ENCODE data around the gene FAM131B. TPM values are rescaled to one million over a fixed set of nuclear protein-coding genes. Genes with fewer than 3 reads are reported as not detected.

The FAM131B gene
- total and polyA plus RNA-seq, 9 of the 15 experiments (the other 6 are each of a cell fraction or from before 2014, with no cell fraction given) = 0.03 to 0.04 TPM; not detected in 7

- TF ChIP-seq RBM15 (IDR thresholded peaks at IDR 0.05; ENCODE audit: insufficient read depth, low read length) = no peak
- no peak for TF ChIP-seq ZNF79 (CRISPR knock-in tag; IDR thresholded peaks at IDR 0.05; ENCODE audit: low read depth)
Observed at GRCh38 chr7:143372070-143372469, 9.6 kb upstream of the FAM131B start (continued).

DNA sequence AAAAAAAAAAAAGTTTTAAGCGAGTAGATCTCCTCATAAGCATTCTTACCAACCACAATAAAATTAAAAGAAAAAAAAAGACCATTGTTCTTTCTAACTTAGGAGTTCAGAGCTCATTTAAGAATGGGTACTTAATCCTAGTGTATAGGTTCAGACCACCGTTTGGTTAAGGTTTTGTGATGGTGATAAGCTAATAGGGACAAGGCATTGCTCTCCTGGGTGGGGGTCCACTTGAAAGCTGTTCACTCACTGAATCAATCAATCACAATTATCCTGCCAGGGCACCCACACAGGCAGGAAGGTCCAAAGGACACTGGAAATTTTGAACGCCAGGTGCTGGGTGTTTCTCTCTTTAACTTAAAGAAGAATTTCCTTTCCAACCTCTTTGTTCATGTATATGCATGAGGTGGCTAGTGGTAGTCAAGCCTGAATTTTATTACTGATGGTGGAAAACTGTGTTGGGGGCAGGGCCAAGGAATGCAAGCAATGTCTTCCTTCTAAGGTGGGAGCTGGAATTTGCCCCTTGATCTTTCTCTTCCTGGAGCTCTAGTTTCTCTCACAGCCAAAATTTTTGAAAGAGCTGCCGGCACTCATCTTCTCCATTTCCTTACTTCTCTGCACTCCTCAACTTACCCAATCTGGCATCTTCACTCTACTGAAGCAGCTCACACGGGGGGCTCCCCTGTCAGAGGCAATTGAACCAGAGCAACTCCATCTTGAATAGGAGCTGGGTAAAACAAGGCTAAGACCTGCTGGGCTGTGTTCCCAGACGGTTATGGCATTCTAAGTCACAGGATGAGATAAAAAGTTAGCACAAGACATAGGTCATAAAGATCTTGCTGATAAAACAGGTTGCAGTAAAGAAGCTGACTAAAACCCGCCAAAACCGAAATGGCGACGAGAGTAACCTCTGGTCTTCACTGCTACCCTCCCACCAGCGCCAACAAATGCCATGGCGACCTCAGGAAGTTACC, 7.5 kb upstream of the FAM131B start:
- Histone ChIP-seq H2AFZ (ENCODE audit: low read depth, low read length) (peak overlapping the region; percentile 29; the same call in 1 of the 2 replicates), H3K27ac (ENCODE audit: extremely low read depth, low read depth, low read length) (no peak overlapping the region), H4K20me1 (replicated peaks; ENCODE audit: control insufficient read depth, insufficient read depth, low read length) (0 out of 2 replicates have a peak, but pooled peaks cover 5% of the 10 kb centered on the region), H3K4me2 (ENCODE audit: insufficient read depth, low read length) (no peak overlapping the region; the same call in 1 of the 2 replicates), H3K9me3 (replicated peaks; ENCODE audit: control insufficient read depth, insufficient read depth, low read depth, low read length) (no peaks in the 10 kb centered on the region), H3K79me2 (ENCODE audit: control insufficient read depth, insufficient read depth, low read length) (no peaks in the 10 kb centered on the region), H3K9ac (ENCODE audit: insufficient read depth in 1 of 2, low read depth in 2 of 2, low read length in 2 of 2) (no peak overlapping the region), H3K9me1 (ENCODE audit: control insufficient read depth, insufficient read depth, low read length) (no peaks in the 10 kb centered on the region), H3K27me3 (ENCODE audit: control insufficient read depth in 2 of 2, insufficient read depth in 2 of 2, low read length in 2 of 2) (peaks cover 37 to 45% of the 10 kb centered on the region in 2 experiments), H3K4me3 (no peak overlapping the region), H3K4me1 (replicated peaks in 1 of 2; ENCODE audit: control insufficient read depth in 2 of 2, insufficient read depth in 2 of 2, low read length in 2 of 2) (peaks cover 0 to 9% of the 10 kb centered on the region in 2 experiments; a peak in 1 of 5 replicates), H3K36me3 (ENCODE audit: control insufficient read depth, insufficient read depth, low read length) (no peaks in the 10 kb centered on the region)
- BruUV-seq (replicated peaks) = no TSS peak
- CTCF ChIA-PET (ENCODE audit: low intra/inter-chr PET ratio) = no interaction called here
- intact Hi-C loops (cut with micrococcal nuclease) = no loop called here
- in situ Hi-C loops (cut with MboI) = no loop called here
- no peak for DNase-seq (ENCODE audit: extremely low read depth in 1 of 4, low spot score in 3 of 4)
- WGBS (ENCODE audit: insufficient coverage, low coverage, missing lambda C conversion rate) = 7% methylated on average over 12 of the region's 12 CpGs
- no peak for ATAC-seq
- no peak for FAIRE-seq
- POLR2A ChIA-PET = interaction anchor here (0.7 to 4.2 kb wide), 6 partner anchors 10 to 27 kb away, joined by 3 to 29 read pairs (median 4); partner anchors contain the start of gene ZYX
- no peak for TF ChIP-seq XRCC4 (IDR thresholded peaks at IDR 0.05; ENCODE audit: extremely low read depth, insufficient read depth, insufficient read length)
- TF ChIP-seq DDX20 (tag; IDR thresholded peaks at IDR 0.05; ENCODE audit: low read depth) = peak; percentile 97
- TF ChIP-seq, protein P1, sequence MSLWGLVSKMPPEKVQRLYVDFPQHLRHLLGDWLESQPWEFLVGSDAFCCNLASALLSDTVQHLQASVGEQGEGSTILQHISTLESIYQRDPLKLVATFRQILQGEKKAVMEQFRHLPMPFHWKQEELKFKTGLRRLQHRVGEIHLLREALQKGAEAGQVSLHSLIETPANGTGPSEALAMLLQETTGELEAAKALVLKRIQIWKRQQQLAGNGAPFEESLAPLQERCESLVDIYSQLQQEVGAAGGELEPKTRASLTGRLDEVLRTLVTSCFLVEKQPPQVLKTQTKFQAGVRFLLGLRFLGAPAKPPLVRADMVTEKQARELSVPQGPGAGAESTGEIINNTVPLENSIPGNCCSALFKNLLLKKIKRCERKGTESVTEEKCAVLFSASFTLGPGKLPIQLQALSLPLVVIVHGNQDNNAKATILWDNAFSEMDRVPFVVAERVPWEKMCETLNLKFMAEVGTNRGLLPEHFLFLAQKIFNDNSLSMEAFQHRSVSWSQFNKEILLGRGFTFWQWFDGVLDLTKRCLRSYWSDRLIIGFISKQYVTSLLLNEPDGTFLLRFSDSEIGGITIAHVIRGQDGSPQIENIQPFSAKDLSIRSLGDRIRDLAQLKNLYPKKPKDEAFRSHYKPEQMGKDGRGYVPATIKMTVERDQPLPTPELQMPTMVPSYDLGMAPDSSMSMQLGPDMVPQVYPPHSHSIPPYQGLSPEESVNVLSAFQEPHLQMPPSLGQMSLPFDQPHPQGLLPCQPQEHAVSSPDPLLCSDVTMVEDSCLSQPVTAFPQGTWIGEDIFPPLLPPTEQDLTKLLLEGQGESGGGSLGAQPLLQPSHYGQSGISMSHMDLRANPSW (CRISPR knock-in tag; IDR thresholded peaks at IDR 0.05) = no peak
- TF ChIP-seq, protein P2, sequence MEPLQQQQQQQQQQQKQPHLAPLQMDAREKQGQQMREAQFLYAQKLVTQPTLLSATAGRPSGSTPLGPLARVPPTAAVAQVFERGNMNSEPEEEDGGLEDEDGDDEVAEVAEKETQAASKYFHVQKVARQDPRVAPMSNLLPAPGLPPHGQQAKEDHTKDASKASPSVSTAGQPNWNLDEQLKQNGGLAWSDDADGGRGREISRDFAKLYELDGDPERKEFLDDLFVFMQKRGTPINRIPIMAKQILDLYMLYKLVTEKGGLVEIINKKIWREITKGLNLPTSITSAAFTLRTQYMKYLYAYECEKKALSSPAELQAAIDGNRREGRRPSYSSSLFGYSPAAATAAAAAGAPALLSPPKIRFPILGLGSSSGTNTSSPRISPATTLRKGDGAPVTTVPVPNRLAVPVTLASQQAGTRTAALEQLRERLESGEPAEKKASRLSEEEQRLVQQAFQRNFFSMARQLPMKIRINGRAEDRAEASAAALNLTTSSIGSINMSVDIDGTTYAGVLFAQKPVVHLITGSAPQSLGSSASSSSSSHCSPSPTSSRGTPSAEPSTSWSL (CRISPR knock-in tag; IDR thresholded peaks at IDR 0.05; ENCODE audit: borderline replicate concordance) = peak; percentile 99
- no peak for TF ChIP-seq COPS2 (conservative IDR thresholded peaks at IDR 0.05)
- TF ChIP-seq MAX (CRISPR knock-in tag; IDR thresholded peaks at IDR 0.05) = no peak
- no peak for TF ChIP-seq ATF2 (CRISPR knock-in tag; IDR thresholded peaks at IDR 0.05)
